Activated CD8-positive, alpha-beta memory T cell treated with anti-CD3 and anti-CD28 coated beads, Interleukin-2, amount 10 ng/mL, durations not matched to agents 7 days and 5 days (primary cell): ENCODE measurements around the gene WDFY1. TPM values are rescaled to one million over a fixed set of nuclear protein-coding genes. Genes with fewer than 3 reads are reported as not detected.

Source experiments
- total RNA-seq, 2 experiments: library from RNA; stranded (reverse); gene quantifications; one replicate each; pipeline ENCODE4 v1.2.3, GENCODE V29; 2021

Gene WDFY1
- total RNA-seq, 2 experiments from 2014 or later = 29.2 to 55.0 TPM

Other genes starting within 250 kb of the WDFY1 start
- gene AP1S3, start 107.8 kb downstream of the WDFY1 start, total RNA-seq = 10 to 100 TPM; 12.9 to 13.5 TPM
- gene MRPL44, start 12.1 kb upstream of the WDFY1 start, total RNA-seq = 10 to 100 TPM; 30.4 to 34.9 TPM
- gene SERPINE2, start 94.0 kb upstream of the WDFY1 start, total RNA-seq = 1 to 10 TPM; 1.9 to 8.2 TPM